ENCODE measurements around the gene WDR37.
"Not testable (repeated sequence)": the region's sequence is repeated elsewhere in the genome, so short reads cannot be mapped to it uniquely, and the experiment has no call there.

Gene WDR37

DNA sequence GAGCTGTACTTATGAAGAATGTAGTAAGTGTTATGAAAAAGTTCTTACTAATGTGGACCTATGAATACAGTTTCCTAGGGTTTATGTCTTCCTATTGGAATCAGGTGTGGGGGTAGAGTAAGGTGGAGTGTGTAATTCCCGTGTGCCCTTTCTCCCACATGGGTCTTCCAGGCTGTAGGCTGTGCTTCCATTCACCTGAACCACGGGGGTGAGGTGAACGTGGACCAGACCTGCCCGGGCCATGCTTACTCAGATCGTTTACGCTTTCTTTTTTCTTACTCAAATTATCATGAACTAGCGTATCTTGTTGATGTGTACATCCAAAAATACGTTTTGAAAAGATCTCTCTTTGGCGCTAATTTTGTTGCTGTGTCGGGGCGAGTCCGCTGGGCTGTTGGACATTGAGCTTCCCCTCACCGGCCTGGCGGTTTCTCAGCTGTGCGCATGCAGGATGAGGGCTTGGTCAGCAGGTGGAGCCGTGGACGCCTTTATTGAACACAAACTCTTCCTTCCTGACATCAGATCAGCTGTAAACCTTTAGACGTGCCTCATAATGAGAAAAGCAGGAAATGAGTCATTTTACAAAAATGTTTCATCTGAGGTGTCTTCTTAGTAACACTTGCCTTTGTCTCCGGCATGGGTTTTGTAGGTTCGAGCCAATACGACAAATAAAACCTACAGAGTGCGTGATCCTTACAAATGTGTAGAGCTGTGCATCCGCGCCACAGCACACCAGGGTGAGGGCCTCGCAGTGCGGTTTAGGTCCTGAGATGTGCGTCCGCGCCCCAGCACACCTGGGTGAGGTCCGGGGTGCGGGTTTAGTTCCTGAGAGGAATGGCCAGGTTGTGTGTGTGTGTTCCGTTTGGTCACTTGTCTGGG, 53.8 kb downstream of the WDR37 start:
- DNase-seq, result no peak

DNA sequence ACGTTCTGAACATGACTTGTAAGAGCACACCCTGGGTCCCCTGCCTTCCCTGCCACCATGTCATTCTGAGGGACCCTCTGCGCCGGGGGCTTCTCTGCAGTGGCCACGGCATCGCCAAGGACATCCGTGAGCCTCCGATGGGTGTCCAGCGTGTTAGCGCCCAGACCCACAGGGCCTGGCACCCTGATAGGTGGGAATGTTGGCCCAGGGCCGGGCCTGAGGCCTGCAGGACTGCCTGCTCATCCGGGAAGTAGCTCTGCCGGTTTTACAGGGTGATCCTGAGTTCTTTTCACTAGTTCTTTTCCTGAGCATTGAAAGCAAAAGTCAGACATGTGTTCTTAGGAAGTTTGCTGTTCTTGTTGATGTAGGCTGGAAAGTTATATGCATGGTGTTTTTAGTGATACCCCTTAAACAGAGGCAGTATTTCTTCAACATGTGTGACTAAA, 54.5 kb downstream of the WDR37 start:
- no peak for DNase-seq

DNA sequence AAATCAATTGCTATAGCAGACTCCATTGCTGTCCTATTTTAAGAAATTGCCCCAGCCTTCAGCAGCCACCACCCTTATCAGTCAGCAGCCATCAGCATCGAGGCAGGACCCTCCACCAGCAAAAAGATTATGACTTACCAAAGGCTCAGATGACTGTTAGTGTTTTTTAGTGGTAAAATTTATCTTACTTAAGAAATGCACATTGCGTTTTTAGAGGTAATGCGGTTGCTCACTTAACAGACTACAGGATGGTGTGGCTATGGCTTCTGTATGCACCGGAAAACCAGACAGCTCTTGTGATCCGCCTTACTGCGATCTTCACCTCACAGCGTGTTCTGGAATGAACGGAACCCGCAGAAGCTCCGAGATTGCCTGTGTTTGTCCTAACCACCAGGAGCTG, 58.1 kb downstream of the WDR37 start:
- no peak for DNase-seq

DNA sequence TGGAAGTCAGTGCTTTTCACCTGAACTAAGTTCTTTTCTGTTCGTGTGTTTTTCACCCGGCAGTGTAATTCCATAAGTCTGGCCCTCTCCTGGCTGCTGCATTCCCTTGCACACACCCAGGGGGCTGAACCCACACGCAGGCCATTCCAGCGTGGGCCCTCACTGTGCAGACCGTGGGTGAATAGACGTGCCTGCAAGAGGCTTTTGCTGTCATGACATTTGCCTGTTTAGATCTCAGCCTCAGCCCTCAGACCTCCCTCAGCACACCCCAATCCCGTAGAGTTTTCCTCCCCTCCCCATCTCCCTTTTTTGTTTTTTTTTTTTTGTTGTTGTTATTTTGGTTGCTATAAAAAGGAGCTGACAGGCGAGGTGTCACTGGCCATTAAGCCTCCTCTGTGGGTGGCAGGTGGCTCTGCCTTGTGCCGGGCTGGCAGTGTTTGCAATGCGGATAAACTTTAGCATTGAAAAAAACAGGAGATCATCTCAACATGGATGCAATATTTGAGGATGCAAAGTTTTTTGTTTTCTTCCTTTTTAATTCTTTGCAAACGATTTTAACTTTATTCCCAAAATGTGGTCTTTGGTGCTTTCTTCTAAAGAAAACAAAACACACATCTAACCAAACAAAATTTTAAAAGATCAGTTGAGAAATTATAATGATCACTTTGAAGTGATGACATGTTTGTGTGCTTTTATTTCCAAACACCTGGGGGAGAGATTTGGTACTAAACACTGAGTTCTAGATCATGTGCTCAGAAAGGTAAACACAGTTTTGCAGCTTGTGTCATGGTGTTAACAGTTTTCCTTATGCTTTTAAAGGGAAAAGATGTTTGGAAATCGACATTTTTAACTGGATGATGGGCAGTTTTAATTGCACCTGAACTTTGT, 58.8 kb downstream of the WDR37 start:
- no peak for DNase-seq

DNA sequence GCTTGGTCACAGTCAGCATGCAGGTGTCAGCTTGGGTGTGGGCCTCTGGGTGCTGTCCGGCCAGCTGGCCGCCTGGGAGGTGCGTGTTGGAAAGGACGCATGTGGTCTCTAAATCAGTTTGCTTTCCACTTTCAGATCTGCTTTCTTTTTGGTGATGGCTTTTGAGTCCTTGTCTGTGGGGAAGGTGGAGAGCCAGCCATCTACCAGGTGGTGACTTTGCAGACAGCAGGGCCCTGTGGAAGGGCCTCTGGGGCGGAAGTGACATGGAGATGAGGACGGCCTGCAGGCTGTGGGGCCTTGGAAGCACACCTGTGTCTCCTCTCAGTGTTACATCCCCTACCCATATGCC, 59.4 kb downstream of the WDR37 start:
- DNase-seq, result no peak

DNA sequence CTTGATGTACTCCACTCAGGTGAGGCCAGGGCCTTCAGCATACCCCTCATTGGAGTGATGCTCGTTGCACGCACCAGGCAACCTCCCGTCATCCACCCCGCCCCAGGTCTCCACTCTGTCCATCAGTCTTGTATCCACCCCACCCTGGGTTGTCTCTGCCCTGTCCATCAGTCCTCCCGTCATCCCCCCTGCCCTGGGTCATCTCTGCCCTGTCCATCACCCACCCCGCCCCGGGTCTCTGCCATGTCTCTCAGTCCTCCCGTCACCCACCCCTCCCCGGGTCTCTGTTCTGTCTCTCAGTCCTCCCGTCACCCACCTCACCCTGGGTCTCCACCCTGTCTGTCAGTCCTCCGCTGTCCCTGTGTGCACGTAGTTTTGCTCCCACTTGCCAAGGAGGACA, 59.9 kb downstream of the WDR37 start:
- no peak for DNase-seq

DNA sequence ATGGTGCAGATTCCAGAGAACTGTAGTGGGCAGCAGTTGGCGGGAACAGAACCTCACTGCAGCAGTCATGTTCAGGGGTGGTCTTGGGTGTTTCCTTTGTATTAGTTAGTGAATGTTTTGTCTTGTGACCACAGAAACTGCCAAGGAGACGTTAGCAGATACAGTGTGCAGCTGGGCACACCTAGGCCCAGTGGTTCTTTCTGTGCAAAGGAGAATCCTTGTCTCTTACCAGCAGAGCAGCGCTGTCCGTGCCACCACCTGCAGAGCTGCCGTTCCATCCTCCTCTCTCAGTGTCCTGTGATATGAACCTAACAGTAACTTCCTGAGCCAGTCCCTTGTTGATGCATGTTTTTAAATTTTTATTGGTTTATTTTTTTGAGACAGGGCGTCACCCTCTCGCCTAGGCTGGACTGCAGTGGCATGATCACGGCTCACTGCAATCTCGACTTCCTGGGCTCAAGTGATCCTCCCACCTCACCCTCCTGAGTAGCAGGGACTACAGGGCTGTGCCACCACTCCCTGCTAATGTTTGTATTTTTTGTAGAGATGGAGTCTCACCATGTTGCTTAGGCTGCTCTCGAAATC, 60.6 kb downstream of the WDR37 start:
- no peak for DNase-seq

DNA sequence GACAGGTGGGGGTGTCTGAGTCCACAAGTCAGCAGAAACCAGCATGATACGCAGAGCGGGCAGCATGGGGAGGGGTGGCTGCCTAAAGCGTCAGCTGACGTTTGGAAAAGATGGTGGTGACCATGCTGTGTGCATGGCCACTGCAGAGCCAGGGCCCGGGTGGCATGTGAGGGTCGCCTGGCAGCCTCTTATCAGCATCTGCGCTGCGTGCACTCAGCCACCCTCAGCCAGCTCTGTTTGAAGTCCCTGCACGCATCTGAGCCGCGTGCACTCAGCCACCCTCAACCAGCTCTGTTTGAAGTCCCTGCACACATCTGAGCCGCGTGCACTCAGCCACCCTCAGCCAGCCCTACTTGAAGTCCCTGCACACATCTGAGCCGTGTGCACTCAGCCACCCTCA, 61.5 kb downstream of the WDR37 start:
- no peak for DNase-seq

DNA sequence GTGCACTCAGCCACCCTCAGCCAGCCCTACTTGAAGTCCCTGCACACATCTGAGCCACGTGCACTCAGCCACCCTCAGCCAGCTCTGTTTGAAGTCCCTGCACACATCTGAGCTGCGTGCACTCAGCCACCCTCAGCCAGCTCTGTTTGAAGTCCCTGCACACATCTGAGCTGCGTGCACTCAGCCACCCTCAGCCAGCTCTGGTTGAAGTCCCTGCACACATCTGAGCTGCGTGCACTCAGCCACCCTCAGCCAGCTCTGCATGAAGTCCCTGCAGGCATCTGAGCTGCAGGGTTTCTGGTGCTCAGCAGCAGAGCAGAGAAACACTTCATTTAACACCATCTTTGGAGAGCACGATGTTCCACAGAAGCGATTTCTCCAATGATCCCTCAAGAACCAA, 62.1 kb downstream of the WDR37 start:
- not testable (repeated sequence) for DNase-seq

DNA sequence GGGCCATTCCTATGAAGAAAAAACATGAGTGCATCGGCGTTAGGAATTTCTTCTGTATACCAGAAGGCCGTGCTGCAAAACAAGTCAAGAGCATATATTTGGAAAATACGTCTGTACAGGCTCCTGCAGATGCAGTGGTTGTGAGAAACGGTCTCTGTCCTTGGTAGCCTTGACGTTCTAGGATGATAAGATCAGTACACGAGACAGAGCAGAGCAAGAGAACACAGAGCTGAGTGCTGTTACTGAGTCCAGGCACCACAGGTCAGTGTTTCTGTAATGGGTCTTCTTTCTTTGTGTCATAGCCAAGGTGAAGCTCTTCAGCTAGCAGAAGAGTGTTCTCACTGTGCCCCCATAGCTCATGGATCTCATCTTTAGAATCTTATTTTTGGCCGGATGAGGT, 62.8 kb downstream of the WDR37 start:
- no peak for DNase-seq

DNA sequence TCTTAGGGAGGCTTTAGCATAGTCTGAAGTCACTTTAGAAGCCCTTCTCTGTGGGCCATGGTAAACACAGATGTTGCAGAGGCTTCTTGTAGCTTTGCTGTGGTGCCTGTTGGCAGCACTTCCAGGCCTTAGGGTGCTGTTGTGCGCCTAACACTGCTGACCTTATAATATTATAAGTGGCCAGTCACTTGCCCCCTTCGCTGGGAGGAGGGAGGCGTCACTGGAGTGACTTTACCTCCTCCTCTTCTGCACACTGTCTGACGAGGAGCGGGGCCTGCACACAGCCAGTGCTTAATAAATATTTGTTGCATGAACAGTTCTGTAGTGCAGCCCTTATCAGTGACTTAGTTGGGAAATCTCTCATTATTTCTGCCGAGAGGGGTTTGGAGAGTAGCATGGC, 63.3 kb downstream of the WDR37 start:
- no peak for DNase-seq

DNA sequence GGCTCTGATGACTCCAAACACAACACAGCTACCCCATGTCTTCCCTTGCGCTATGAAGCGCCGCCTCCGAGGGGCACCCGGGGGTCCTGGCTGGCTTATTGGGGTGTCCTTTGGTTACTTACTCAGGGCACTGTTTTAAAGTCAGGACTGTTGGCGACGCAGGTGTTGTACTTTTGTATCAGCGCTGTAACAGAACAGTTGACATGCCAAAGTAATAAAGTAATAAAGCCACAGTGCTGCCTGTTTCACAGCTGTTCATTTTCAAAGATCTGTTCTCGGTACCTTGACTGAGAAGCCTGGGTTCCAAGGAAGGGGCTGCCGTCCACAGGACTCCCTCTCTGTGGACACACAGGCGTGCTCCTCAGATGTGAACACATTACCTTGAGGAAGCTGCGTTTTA, 64.1 kb downstream of the WDR37 start:
- DNase-seq, result no peak

DNA sequence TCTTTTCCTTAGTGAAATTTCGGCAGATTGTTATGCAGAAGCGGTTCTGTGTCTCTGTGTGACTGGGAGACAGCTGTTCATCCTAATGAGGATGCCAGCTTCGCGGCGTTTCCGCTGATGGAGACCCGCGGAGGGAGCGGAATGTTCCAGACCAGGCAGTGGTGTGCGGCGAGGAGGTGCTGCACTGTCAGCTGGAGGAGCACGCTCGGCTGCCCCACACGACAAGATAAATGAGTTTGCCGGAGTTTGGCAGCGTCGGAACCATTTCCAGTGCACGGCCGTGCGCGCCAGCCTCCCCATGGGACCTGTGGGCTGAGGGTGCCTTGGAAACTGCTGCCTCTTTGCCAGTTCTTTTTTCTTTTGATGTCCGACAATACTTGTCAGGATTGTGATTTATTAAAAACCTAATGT, 64.6 kb downstream of the WDR37 start:
- DNase-seq, result no peak

DNA sequence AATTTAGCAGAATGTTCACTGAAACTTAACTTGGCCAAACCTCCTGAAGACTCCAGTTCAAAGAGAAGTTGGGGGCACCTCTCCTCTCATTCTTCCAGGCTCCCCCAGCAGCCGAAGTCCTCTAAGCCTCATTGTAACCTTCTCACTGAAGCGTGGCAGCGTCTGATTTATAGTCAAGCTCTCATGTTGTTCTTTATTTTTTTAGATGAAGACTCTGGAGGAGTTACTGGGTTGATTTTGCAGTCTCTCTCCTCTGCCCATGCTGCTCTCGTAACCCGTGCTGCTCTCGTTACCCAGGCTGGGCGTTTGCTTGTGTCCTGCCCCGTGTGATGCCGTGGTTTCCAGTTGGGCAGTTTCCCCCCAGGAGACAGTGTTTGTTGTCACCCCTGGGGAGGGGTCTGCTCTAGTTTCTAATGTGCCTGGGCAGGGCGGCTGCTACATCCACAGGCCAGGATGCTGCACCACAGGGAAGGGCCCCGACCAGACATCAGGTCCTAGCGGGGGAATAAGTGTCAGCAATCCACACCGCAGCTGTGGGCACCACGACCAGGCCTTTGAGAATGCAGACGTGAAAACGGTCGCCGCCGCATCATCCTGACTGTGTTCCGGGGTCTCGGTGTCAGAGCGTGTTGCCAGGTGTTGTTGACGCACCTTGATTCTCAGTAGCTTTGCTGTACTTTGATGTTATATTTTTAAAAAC, 65.2 kb downstream of the WDR37 start:
- DNase-seq, result no peak

DNA sequence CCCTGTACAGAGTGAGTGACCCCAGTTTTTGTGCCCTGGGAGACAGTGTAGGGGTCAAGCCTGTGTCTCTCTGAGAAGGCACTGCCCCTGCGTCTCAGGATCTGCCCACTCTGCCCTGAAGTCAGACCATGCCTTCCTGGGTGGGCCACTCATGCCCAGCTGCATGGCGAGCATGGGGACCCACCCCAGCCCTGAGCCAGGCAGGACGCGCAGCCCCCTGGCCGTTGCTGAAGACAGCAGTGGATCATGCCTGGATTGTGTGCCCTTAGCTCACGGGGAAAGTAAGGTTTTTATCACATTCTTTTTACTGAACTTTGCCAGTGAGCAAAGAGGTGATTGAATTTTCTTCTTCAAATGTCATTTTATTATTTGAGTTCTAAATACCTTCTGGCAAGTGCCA, 66.2 kb downstream of the WDR37 start:
- DNase-seq, result no peak

DNA sequence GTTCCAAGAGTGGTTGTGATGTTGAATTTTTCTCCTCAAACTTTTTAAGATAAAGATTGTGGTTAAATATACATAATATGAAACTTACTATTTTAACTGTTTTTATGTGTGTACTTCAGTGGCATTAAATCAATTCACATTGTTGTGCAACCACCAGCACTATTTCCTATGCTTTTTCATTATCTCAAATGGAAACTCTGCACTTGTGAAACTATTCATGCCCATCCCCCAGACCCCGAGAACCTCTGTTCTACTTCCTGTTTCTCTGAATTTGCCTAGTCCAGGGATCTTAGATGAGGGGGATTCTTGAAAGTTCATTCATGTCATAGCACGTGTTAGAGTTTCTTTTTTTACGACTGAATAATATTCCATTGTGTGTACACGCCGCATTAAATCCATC, 67.0 kb downstream of the WDR37 start:
- DNase-seq, result no peak

DNA sequence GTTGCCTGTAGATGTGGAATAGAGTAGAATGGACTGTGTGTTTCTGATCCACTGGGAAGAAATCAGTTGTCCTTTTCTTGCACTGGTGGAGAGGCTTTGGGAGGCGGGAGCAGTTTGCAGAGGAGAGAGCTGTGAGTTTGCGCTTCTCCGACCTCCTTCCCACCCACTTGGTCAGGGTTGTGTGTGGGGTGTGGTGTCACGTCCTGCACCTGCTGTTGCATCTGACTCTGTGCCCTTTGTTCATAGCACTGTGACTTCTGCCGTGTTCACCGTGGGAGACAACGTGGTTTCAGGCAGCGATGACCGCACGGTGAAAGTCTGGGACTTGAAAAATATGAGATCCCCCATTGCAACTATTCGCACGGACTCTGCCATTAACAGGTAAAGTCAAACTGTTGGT, 67.8 kb downstream of the WDR37 start:
- DNase-seq, result no peak

DNA sequence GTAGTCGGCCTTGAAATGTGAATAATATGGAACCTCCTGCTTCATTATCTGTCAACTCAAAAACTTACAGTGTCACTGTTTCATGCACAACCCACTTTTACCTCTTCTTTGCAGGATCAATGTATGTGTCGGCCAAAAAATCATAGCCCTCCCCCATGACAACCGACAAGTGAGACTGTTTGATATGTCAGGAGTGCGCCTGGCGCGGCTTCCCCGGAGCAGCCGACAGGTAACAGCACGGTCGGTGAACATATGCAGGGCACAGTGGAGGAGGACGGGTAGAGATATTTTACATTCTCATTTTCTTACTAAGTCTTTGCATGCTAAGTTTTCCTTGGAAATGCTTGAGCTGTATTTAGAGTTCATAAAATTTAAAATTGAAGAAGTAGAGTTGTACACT, 68.6 kb downstream of the WDR37 start:
- no peak for DNase-seq

DNA sequence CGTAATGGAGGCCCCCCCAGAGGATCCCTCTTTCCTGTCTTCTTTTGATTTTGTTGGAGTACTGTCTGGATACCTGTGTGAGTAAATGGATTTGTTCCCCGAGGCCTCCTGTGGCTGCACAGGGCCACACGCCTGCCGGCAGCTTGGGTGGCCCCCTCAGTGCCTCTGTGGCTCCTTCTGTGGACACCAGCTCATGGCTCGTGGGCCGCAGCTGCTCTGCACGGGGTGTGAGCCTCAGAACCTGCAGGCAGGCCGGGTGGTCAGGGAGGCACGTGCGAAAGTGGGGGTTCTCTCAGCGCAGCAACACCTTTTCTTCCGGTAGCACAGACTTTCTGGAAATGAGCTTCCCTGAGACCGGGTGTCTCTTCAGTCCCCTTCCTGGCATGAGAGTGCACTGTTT, 70.3 kb downstream of the WDR37 start:
- no peak for DNase-seq

DNA sequence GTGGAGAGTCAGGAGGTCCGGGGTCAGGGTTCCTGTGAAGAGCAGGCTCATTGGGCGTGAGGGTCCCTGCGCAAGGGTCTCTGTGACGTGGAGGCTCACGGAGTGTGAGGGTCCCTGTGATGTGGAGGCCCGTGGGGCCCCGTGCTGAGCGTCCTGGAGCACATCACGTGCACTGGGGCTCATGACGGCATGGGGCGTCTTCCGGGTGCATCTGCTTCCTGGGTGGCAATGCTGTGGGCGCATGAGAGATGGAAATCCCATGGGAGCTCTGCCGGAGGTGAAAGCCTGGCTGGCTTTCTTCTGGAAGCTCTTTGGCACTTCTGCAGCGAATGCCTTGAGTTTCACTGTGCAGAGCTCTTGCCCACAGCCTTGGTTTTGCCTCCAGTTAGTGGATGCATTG, 71.4 kb downstream of the WDR37 start:
- no peak for DNase-seq

DNA sequence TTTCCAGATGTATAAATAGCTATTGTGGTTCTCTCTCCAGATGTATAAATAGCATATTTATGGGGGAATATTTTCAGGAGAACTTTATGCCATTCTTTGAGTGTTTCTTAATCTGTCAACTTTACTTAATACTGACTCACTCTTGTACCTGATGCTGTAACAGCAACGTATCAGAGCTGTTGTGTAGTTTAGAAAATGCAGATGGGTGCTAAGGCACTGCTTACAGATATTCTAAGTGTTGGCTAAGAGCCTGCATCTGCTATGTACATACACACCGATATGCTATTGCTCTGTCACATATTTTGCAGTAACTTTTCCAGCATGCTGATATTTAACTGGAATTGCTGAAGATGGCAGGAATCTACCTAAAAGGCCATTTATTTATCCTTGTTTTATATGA, 71.9 kb downstream of the WDR37 start:
- DNase-seq, result no peak

DNA sequence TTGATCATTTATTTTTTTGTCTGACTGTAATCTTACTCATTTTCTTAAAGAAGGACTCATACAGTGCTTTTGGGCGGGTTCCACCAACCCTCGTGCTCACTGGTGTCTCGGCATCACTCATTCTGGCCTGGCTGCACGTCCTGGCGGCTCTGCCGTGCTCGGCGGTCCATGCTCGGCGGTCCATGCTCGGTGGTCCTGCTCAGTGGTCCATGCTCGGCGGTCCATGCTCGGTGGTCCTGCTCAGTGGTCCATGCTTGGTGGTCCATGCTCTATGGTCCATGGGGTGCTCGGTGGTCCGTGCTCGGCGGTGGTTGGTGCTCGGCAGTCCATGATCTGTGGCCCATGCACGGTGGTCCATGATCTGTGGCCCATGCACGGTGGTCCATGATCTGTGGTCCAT, 72.5 kb downstream of the WDR37 start:
- no peak for DNase-seq

DNA sequence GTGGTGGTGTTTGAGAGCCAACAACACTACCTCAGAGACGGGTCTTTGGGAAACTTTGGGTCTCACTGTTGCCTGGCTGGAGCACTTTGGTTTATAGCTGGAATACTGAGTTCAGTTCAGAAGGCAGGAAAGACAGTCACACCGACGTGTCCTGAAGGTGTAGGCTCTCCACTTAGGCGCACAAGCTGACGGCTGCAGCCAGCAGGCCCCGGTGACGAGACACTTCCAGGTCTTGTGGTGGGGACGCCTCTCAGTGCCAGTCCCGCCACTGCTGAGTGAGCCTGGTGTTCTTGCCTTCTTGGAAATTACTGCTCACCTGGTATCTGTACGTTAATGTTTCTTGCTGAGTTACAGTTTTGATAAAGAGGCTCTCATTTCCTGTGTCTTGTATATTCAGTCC, 74.0 kb downstream of the WDR37 start:
- no peak for DNase-seq

Data from NCI-H1092 (cell line).